NCI-H510A treated with DMSO at 0.1 percent for 48 hours (cell line): ENCODE measurements around the gene RASA2.
"Not testable (repeated sequence)": the region's sequence is repeated elsewhere in the genome, so short reads cannot be mapped to it uniquely, and the experiment has no call there.

Source experiments
- DNase-seq: peaks from one replicate; lab custom pipeline; 2025; lab: John Stamatoyannopoulos, UW

Gene RASA2

DNA sequence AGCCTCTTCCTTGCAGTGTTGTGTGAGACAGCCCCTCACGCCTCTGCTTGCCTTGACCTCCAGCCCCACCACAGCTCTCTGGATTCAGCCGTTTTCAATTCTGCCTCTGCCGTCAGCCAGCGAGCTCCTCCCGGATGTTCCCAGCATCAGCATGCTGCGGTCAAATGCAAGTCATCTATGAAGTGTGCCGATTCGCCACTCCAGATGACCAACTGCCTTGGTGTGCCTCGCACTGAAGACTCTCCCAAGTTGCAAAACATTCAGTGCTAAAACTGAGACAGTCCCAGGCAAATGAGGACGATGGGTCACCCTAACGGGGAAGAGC lies 30.6 kb upstream of the RASA2 start:
- no peak for DNase-seq

DNA sequence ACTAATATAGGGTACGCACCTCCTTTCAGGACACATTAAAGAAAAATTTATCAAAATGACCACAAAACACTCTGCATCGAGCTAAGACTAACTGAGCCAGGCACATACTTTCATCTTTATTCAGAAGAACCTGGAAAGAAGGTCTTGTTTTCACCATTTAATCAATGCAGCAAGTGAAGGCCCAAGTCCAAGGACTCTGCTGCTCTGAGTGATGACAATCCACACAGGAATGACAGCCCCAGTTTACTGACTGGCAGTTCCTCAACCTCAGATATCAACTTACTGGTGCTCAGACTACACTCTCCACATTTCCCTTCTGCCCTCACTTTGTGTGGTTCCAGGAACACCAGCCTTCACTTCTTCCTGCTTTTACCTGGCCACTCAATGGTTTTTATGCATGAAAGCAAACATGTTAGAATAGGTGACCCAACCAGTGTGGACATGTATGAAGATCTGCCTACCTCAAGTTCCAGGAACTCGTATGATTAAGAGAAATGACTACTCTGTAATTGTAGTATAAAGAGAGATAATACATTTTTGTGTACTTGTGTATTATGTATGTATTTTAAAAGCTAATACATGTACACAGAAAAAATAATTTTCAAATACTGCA lies 29.1 kb upstream of the RASA2 start:
- no peak for DNase-seq

GRCh38 chr3:141459008-141459407 lies 27.8 kb upstream of the RASA2 start:
- DNase-seq = no peak

DNA sequence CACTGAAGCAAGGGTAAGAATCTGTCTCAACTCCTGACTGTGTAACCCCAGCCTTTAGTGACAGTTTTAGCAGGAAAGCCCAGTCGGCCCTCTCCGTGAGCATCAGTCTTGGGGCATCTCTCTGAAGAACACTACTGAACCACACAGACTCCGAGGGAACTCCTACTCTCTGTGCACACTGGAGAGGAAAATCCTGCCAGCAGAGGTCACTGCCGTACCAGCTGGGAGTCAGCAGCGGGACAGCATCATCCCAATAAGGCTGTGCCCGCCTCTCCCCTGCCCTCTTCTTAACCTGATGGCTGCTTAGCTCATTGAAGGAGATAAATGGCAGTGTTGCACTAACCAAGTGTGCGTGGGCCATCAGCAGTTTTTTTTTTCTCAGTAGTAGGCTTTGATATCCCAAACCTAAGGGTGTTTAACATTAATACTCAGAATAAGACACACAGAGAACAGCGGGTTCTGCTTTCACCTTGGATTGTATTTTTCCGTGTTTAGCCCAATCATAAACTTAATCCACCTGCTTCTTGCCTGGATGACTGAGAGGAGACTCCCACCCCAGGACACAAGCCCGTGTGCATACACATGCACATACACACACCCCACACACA lies 26.6 kb upstream of the RASA2 start:
- peak; percentile 59 for DNase-seq

DNA sequence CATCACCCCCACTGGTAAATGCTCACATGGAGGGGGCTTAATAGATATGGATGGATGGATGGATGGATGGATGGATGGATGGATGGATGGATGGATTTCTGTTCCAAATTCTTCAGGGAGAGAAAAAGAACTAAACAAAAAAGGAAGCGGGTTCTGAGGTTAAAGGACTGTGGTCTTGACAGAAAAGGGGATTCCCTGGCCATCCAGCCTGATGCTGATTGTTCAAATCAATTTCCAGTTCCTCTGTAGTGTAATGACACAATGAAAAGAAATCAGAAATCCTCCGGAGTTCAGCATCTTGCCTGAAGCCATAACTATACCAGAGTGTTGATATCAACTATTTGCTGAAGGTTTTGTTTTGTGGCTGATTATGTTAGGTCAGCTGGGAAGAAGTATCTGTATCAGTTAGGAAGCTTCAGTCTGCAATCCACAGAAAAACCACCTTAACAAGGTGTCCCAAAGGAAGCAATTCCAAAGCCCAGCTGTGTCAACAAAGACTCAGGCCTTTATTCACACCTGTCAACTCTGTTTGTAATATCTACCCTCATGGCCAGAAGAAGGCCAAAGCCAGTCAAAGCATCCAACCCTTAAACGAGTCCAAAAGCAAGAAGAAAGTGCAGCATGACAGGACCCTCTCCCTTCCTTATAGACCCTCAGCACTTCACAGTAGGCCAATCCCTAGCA lies 24.5 kb upstream of the RASA2 start:
- peak; percentile 22 for DNase-seq

GRCh38 chr3:141465221-141465620 lies 21.6 kb upstream of the RASA2 start:
- no peak for DNase-seq

DNA sequence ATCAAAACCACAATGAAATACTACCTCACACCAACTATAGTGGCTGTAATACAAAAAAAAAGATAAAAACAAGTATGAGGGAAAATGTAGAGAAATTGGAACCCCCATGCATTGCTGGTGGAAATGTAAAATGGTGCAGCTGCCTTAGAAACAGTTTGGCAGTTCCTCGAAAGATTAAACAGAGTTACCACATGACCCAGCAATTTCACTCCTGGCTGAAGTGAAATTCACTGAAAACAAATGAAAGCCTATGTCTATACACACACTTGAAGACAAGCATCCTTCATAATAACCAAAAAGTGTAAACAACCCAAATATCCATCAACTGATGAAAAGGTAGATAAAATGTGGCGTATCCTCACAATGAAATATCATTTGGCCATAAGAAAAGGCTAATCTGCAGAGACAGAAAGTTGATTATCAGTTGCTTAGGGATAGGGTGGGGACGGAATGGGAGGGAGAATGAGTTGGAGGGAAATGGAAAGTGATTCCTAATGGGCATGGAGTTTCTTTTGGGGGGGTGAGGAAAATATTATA lies 20.1 kb upstream of the RASA2 start:
- no peak for DNase-seq

DNA sequence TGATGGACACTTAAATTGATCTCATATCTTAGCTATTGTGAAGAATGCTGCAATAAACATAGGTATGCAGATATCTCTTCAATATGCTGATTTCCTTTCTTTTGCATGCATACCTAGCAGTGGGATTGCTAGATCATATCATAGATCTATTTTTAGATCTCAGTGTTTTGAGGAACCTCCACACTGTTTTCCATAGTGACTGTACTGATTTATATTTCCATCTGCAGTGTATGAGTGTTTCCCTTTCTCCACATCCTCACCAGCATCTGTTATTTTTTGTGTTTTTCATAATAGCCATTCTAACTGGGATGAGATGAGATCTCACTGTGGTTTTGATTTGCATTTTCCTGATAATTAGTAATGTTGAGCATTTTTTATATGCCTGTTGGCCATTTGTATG lies 17.1 kb upstream of the RASA2 start:
- DNase-seq = no peak

DNA sequence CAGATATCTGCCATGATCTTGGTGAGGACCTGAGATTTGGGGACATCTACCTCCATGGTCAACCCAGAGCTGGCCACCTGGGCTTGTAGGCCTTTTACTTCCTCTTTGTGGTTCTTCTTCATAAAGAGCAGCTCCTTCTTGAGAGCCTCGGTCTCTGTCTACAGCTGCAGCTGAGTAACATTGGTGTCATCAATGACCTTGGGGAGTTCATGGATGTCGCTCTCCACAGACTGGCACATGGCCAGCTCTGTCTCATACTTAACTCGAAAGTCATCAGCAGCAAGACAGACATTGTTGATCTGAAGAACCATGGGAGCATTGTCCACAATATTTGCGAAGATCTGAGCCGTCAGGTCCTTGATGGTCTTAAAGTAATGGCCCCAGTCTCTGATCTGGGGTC lies 15.7 kb upstream of the RASA2 start:
- DNase-seq = no peak

DNA sequence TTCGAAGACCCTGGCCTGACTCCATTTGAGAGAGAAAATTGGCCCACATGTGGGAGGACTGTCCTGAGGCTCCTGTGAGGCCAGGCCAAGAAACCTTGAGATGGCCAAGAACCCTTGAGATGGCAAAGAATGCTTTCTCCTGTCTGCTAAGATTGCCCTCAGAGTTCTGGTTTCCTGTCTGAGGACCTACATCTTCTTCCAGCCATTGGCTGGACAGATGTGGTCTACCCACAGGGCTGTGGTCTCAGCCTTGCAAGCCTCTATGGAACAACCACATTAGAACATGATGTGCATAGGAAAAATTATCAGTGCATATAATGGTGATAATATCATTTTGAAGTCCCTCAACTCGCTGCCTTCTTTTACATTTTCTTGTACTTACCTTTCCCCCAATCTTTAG lies 10.8 kb upstream of the RASA2 start:
- DNase-seq = no peak

DNA sequence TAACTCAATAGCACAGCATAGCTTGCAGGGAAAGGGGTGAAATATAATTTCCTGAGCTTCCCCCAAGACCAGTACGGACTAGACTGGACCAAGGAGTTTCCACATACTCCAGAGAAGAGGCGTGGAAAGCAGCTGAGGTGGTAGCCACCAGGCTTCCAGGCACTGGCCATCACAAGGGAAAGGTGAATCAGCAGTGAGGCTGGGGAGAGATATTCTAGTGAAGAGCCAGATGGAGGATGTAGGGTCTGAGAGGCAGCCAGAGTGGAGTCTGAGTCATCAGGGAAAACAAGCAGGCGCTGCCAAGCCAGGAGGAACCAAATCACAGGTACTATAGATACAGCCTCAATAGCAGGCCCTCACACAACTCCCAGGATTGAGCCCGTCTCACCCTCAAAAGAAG lies 9.6 kb upstream of the RASA2 start:
- no peak for DNase-seq

DNA sequence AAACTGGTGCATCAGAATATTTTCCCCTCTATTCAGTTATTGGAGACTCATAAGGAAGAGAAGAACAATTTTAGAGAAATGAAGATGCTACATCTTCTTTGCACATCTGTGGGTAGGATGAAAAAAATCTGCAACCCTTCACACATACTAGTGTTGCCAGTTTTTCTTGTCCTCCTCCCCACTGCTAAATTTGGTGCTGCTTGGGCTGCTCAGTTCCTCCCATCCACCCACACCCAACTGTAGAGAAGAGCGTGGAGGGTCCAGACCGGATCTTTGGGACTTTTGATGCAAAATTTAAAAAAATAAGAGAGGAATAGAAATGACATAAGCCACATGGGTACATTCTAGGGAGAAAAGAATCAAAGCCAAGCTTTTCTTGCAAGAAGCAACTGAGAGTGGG lies 8.7 kb upstream of the RASA2 start:
- DNase-seq = no peak

- DNase-seq = not testable (repeated sequence)
Measured at GRCh38 chr3:141478840-141479239, 8.0 kb upstream of the RASA2 start.

- DNase-seq = no peak
Measured at GRCh38 chr3:141482245-141482922, 4.4 kb upstream of the RASA2 start.

GRCh38 chr3:141484701-141485287 lies 2.0 kb upstream of the RASA2 start:
- DNase-seq = no peak

- DNase-seq = no peak
Measured at GRCh38 chr3:141485641-141486495, 959 bp upstream of the RASA2 start.

DNA sequence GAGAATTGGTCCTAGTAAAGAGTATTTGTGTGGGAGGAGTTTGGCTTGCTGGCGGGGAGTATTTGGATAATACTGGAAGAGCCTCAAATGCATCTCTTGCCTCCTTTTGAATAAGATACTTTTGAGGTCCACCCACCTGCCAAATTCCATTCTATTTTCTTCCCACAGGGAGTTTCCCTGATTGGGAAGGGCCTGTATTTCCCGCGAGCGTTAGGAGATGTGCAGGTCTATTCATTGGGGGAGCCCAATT lies 406 bp upstream of the RASA2 start:
- DNase-seq = no peak

DNA sequence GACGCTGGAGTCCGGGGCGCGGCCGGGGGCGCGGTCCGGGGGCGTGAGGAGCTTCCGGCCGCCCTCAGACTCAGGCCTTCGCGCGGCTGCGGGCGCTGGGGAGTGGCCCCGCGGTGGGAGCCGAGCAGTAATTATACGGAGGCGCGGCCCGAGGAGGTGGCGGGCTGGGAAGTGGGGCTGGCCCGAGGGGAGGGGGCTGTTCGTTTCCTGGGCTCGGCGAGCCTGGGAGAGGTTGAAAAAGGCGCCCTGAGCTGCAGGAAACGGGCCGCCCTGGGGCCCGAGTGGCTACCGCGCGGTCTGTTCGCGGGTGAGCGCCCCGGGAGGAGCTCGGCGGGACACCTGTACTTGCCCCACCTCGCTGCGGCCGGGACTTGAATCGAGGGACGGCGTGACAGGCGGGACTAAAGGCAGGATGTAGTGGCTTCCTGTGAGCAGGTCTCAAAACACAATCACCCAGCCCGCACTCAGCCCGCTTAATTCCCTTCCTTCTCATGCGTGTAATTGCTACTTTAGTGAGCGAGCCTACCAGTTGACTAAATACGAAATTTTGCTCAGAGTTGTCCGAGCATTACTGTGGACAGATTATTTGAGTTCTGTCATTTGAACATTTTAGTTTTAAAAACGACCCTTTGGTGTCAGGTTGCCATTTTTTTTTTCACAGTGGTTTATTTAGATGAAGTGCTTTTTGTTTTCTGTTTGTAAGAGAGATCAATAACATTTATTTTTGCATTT lies 860 bp downstream of the RASA2 start:
- peak; percentile 65 for DNase-seq

DNA sequence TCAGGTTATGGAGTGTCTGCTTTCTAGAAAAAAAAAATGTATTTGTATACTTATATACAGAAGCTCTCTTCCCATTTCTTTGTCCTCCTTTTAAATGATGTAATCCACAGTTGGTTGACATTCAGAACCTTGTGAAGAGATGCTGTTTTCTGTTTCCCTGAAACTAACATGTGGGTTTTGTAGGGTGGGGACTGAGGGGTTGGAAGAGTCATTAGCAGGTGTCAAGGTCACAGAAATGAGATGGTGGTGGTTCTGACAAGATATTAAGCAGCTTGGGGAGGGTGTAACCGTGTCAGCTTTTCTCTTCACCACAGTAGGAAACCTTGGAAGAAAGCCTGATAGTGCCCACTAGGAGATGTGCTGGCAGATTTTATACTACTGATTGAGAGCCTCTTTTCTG lies 2.4 kb downstream of the RASA2 start:
- DNase-seq = no peak

DNA sequence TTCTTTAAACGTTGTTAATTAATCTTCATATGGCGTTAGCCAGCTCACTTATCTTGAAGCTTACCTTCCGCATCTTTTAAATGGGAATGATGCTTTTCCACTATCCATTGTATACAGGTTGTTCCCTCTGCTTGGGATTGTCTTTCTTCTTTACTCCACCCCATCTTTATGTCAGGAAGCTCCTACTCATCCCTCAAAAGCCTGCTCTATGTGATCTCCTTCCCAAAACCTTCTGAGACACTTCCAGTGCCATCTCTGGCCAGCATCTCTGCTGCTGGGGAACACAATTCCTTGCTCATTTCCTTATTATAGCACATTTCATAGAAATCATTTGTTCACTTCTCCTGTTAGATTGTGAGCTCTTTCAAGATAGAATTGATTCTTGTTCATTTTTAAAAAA lies 4.3 kb downstream of the RASA2 start:
- DNase-seq = no peak

- DNase-seq = no peak
Measured at GRCh38 chr3:141491929-141492328, 5.1 kb downstream of the RASA2 start.
